ENCODE results near the gene MAP2K6. TPM values are rescaled to one million over a fixed set of nuclear protein-coding genes. Genes with fewer than 3 reads are reported as not detected.

Gene MAP2K6
- total RNA-seq, 2 donors from 2014 or later = 4.4 to 34.6 TPM

DNA sequence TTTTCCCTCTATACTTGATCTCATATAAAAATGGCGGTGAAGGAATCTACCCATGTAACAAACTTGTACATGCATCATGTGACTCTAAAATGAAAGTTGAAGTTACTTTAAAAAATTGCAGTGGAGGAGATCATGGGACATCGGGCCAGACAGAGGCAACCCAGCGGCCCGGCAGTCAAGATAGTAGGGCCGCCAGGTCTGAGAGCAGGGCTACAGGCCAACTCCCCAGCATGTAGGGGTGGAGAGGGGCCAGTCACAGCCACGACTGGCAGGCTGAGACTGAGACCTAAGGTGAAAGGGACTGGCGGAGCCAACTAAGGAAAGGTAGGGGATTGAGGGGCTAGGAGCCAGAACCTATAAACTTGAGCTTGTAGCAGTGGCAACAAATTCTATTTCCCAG lies 150.9 kb downstream of the MAP2K6 start:
- intact Hi-C loops (cut with DNase I) = loop anchor here (5.0 to 10.0 kb wide), 2 partner anchors 579 to 987 kb away; no protein-coding TSS in a partner anchor
- no peaks in the 10 kb centered on the region for H3K36me3 ChIP-seq (replicated peaks in 1 of 2; ENCODE audit: insufficient read depth in 1 of 2, low read depth in 2 of 2)
- H3K9me3 ChIP-seq = no peaks in the 10 kb centered on the region
- TF ChIP-seq, protein P1, sequence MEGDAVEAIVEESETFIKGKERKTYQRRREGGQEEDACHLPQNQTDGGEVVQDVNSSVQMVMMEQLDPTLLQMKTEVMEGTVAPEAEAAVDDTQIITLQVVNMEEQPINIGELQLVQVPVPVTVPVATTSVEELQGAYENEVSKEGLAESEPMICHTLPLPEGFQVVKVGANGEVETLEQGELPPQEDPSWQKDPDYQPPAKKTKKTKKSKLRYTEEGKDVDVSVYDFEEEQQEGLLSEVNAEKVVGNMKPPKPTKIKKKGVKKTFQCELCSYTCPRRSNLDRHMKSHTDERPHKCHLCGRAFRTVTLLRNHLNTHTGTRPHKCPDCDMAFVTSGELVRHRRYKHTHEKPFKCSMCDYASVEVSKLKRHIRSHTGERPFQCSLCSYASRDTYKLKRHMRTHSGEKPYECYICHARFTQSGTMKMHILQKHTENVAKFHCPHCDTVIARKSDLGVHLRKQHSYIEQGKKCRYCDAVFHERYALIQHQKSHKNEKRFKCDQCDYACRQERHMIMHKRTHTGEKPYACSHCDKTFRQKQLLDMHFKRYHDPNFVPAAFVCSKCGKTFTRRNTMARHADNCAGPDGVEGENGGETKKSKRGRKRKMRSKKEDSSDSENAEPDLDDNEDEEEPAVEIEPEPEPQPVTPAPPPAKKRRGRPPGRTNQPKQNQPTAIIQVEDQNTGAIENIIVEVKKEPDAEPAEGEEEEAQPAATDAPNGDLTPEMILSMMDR (IDR thresholded peaks at IDR 0.05) = no peak
- no peak for TF ChIP-seq POLR2A (IDR thresholded peaks at IDR 0.05)
- no peak for DNase-seq
- 65% methylated on average over 7 of the region's 7 CpGs for WGBS, 2 donors
- ATAC-seq = no peak
- no peaks in the 10 kb centered on the region for H3K27me3 ChIP-seq
- no peak overlapping the region for H3K4me3 ChIP-seq
- H3K27ac ChIP-seq = no peak overlapping the region
- no peaks in the 10 kb centered on the region for H3K4me1 ChIP-seq

DNA sequence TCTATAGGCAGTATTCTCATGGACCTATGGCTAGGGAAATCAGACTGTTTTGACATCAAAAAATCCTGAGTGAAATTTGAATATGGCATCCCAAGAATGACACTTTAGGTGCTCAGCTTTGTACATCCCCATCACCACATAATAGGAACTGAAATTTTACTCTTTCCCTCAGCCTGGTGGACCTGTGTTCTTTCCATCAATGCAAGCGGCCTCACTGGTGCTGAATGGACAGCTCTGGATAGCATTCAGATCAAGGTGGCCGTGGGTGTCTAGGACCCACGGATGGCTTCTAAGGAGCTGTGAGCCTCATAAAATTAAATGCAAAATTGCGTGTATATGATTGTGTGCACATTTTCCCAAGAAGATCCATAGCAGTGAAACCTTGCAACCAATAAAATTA lies 152.6 kb downstream of the MAP2K6 start:
- 24 to 29% methylated on average over 4 of the region's 4 CpGs for WGBS, 2 donors
- no peaks in the 10 kb centered on the region for H3K4me1 ChIP-seq
- ATAC-seq (no peak), DNase-seq (no peak)
- H3K27ac ChIP-seq = no peak overlapping the region
- no peaks in the 10 kb centered on the region for H3K9me3 ChIP-seq
- no peaks in the 10 kb centered on the region for H3K27me3 ChIP-seq
- TF ChIP-seq, protein P1 (IDR thresholded peaks at IDR 0.05) = no peak
- TF ChIP-seq POLR2A (IDR thresholded peaks at IDR 0.05) = no peak
- H3K36me3 ChIP-seq (replicated peaks in 1 of 2; ENCODE audit: insufficient read depth in 1 of 2, low read depth in 2 of 2) = no peaks in the 10 kb centered on the region
- no peak overlapping the region for H3K4me3 ChIP-seq
- intact Hi-C loops (cut with DNase I) = loop anchor here (5.0 to 10.0 kb wide), 2 partner anchors 578 to 985 kb away; no protein-coding TSS in a partner anchor

DNA sequence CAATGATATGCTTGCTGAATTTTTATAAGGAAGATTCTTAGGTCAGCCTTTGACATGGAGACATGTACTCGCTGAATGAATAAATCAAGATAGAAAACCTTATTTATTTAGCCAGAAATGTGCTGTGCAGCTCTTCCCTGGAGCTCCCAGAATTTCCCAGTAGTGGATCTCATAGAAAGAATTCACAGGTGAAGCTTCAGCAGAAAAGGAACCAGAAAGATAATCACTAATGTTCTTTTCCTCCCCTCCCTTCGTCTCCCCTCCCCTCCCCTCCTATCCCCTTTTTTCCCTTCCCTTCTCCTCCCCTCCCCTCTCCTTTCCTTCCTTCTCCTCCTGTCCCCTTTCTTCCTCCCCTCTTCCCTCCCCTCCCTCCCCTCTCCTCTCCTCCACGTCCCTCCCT lies 158.2 kb downstream of the MAP2K6 start:
- Histone ChIP-seq H3K27ac (no peak overlapping the region), H3K4me1 (no peaks in the 10 kb centered on the region), H3K9me3 (no peaks in the 10 kb centered on the region), H3K4me3 (no peak overlapping the region), H3K27me3 (no peaks in the 10 kb centered on the region), H3K36me3 (replicated peaks in 1 of 2; ENCODE audit: insufficient read depth in 1 of 2, low read depth in 2 of 2) (no peaks in the 10 kb centered on the region)
- no peak for ATAC-seq
- DNase-seq = no peak
- intact Hi-C loops (cut with DNase I) = no loop called here
- 46 to 63% methylated on average over 3 of the region's 3 CpGs for WGBS, 2 donors
- TF ChIP-seq, protein P1 (IDR thresholded peaks at IDR 0.05) = no peak
- TF ChIP-seq POLR2A (IDR thresholded peaks at IDR 0.05) = no peak

DNA sequence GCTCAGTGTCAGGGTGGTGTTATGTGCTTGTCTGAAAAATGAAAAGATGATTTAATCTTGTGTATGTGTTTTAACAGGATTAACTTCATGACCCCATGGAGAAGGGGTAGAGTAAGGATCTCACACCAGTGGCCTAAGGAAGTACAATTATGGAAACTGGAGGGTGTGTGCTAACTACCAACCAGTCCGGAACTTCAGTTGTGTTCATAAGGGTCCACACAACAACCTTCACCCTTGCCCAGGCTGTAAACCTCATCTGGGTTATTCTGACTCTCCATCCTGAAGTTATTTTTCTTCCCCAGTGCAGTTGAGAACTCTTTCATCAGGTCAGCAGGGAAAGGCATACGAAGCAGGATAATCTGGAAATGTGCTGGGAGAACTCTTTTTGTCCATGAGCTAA lies 158.9 kb downstream of the MAP2K6 start:
- no peak for ATAC-seq
- Histone ChIP-seq H3K27ac (no peak overlapping the region), H3K4me1 (no peaks in the 10 kb centered on the region), H3K36me3 (replicated peaks in 1 of 2; ENCODE audit: insufficient read depth in 1 of 2, low read depth in 2 of 2) (no peaks in the 10 kb centered on the region), H3K4me3 (no peak overlapping the region), H3K9me3 (no peaks in the 10 kb centered on the region), H3K27me3 (no peaks in the 10 kb centered on the region)
- DNase-seq = no peak
- TF ChIP-seq, protein P1 (IDR thresholded peaks at IDR 0.05) = no peak
- TF ChIP-seq POLR2A (IDR thresholded peaks at IDR 0.05) = no peak
- WGBS, 2 donors = 66 to 70% methylated on average over 2 of the region's 2 CpGs
- intact Hi-C loops (cut with DNase I) = no loop called here
